Esophagus squamous epithelium (tissue), 5 donors: Measurements from ENCODE around the gene DDX23. TPM values are rescaled to one million over a fixed set of nuclear protein-coding genes. Genes with fewer than 3 reads are reported as not detected.

Experiments
- DNase-seq: peaks from one replicate; lab custom pipeline; 2025; lab: John Stamatoyannopoulos, UW
- H3K27ac ChIP-seq, 4 donors: fragments of 200-600 bp; sonication (generic); one replicate each; pipeline ENCODE4 v1.5.1; 2016 to 2019; ENCODE audit warnings: mild to moderate bottlenecking in 1 of 4
- H3K27me3 ChIP-seq, 4 donors: fragments of 200-600 bp; sonication (generic); 1 replicate in 3 of 4; 2 replicates in 1 of 4; pipeline versions ENCODE4 v1.5.1 to v1.6.0; 2017 to 2021; ENCODE audit warnings: antibody characterized with exemption in 1 of 4
- H3K36me3 ChIP-seq, 3 donors: fragments of 200-600 bp; sonication (generic); one replicate each; pipeline ENCODE4 v1.5.1; 2016 to 2019
- H3K4me1 ChIP-seq, 3 donors: fragments of 200-600 bp; sonication (generic); one replicate each; pipeline ENCODE4 v1.5.1; 2017 to 2019
- H3K4me3 ChIP-seq, 4 donors: fragments of 200-600 bp; sonication (generic); 1 replicate in 3 of 4; 2 replicates in 1 of 4; pipeline ENCODE4 v1.5.1; 2016 to 2019; ENCODE audit warnings: mild to moderate bottlenecking in 2 of 4, moderate library complexity in 1 of 4
- H3K9me3 ChIP-seq, 3 donors: fragments of 200-600 bp; sonication (generic); one replicate each; pipeline ENCODE4 v1.5.1; 2016 to 2019
- POLR2A ChIP-seq, 4 donors: fragments of 450-650 bp; IDR thresholded peaks; one replicate each; pipeline ENCODE4 v1.6.1; 2017; ENCODE audit warnings: antibody characterized with exemption in 4 of 4, mild to moderate bottlenecking in 4 of 4, moderate library complexity in 3 of 4
- WGBS, 2 donors: methylation state at CpG; one replicate each; pipeline ENCODE4 v1.1.5; 2018; 5-methylcytosine and 5-hydroxymethylcytosine counted together
- intact Hi-C: fragments of 100-400 bp; cut with DNase I; formaldehyde crosslinking; loops from one replicate; pipeline ENCODE4 v1.15.0; 2022
- total RNA-seq, 4 donors: library from RNA; depleted of rRNA; stranded (reverse); fragments of >200 nt; gene quantifications; one replicate each; pipeline ENCODE4 v1.1.0, GENCODE V29; 2016
- TF ChIP-seq, protein P1 (sequence below), 6 experiments: fragments of 450-650 bp in 4 of 6; fragments of 200-600 bp in 2 of 6; sonication (generic) in 2 of 6; IDR thresholded peaks; one replicate each; pipeline ENCODE4 v1.5.1; 2016 to 2019; ENCODE audit warnings: antibody characterized with exemption in 6 of 6, mild to moderate bottlenecking in 4 of 6, moderate library complexity in 4 of 6
- donor health status: DM: yes; HTN: yes; CAD: no.

The DDX23 gene
- total RNA-seq, 4 donors from 2014 or later, result 46.0 to 71.5 (median 56.7) TPM

DNA sequence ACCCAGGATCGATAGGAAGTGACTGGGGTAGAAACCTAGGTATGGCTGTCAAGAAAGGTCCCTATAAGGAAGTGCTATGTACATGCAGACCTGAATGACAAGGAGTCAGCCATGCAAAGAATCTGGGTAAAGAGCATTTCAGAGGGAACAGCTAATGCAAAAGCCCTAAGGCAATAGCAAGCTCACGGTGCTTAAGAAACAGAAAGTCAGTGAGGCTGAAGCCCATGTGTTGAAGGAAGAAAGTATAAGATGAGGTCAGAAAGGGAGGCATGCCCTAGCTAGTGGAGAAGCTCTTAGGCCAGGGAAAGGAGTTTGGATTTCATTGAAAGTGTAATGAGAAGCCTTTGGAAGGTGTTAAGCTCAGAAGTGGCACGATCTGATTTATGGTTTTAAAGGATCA is 57.1 kb downstream of the DDX23 start:
- WGBS, 2 donors, result 36 to 42% methylated on average over 3 of the region's 3 CpGs
- H3K4me1 ChIP-seq, result peaks cover 8 to 24% (median 9%) of the 10 kb centered on the region in 3 donors
- no peak for DNase-seq
- TF ChIP-seq POLR2A (IDR thresholded peaks at IDR 0.05), result no peak
- TF ChIP-seq, protein P1, sequence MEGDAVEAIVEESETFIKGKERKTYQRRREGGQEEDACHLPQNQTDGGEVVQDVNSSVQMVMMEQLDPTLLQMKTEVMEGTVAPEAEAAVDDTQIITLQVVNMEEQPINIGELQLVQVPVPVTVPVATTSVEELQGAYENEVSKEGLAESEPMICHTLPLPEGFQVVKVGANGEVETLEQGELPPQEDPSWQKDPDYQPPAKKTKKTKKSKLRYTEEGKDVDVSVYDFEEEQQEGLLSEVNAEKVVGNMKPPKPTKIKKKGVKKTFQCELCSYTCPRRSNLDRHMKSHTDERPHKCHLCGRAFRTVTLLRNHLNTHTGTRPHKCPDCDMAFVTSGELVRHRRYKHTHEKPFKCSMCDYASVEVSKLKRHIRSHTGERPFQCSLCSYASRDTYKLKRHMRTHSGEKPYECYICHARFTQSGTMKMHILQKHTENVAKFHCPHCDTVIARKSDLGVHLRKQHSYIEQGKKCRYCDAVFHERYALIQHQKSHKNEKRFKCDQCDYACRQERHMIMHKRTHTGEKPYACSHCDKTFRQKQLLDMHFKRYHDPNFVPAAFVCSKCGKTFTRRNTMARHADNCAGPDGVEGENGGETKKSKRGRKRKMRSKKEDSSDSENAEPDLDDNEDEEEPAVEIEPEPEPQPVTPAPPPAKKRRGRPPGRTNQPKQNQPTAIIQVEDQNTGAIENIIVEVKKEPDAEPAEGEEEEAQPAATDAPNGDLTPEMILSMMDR (IDR thresholded peaks at IDR 0.05), result no peak
- H3K36me3 ChIP-seq, result no peaks in the 10 kb centered on the region
- no peaks in the 10 kb centered on the region for H3K9me3 ChIP-seq
- H3K27me3 ChIP-seq, result peaks cover 0 to 8% (median 0%) of the 10 kb centered on the region in 4 donors
- no peak overlapping the region for H3K4me3 ChIP-seq
- H3K27ac ChIP-seq, result peak overlapping the region; percentile 42 to 67 (median 55)
- intact Hi-C loops, result loop anchor here (5.0 kb wide), 1 partner anchor 43 kb away; no protein-coding TSS in a partner anchor

DNA sequence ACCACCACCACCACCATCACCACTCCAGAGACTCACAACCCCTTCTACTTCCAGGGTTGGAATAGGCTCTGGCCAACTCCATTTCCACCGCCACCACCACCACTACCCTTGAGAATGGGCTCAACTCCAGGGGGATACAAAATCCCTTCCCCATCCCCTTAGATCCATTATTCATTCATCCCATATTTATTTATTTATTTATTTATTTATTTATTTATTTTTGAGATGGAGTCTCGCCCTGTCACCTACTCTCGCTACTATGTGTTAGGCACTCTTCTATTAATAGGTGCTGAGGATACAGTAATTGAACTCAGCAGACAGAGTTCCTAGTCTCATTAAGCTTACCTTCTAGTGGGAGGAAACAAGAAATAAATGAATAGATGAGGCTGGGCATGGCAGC is 58.3 kb downstream of the DDX23 start:
- no peaks in the 10 kb centered on the region for H3K9me3 ChIP-seq
- peaks cover 11 to 33% (median 13%) of the 10 kb centered on the region in 3 donors for H3K4me1 ChIP-seq
- intact Hi-C loops, result no loop called here
- no peak overlapping the region for H3K4me3 ChIP-seq
- WGBS, 2 donors, result 87 to 96% methylated on average over 3 of the region's 3 CpGs
- no peaks in the 10 kb centered on the region for H3K36me3 ChIP-seq
- no peaks in the 10 kb centered on the region for H3K27me3 ChIP-seq
- H3K27ac ChIP-seq, result no peak overlapping the region
- no peak for DNase-seq
- TF ChIP-seq, protein P1 (IDR thresholded peaks at IDR 0.05), result no peak
- TF ChIP-seq POLR2A (IDR thresholded peaks at IDR 0.05), result no peak

DNA sequence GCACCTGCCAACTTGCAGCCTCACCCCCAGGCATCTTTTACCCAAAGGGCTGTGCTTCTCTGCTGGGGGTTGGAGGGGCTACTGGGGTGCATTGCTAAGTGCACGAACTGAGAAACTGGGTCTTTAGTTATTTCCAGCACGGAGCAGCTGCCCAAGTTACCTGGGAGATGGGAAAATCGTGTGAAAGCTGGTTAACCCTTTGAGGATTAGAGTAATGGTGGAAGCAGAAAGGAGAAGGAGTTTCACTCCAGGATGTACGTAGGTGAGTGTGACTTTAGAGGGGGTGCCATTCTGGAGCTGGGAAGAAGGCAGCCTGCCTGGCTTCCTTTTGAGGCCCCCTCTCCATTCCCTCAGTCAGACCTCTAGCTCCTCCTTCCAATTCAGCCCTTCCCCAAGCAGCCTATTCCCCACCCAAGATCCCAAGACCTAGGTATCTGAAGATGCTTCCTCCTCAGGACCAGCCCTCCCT is 62.1 kb downstream of the DDX23 start:
- Histone ChIP-seq H3K36me3 (no peaks in the 10 kb centered on the region), H3K4me1 (peaks cover 17 to 51% (median 21%) of the 10 kb centered on the region in 3 donors), H3K27ac (peak overlapping the region; percentile 90 to 92 (median 91)), H3K4me3 (peak overlapping the region; percentile 79 to 92 (median 87)), H3K9me3 (no peaks in the 10 kb centered on the region), H3K27me3 (no peaks in the 10 kb centered on the region)
- intact Hi-C loops, result no loop called here
- DNase-seq, result no peak
- WGBS, 2 donors, result 20 to 24% methylated on average over 4 of the region's 4 CpGs
- no peak for TF ChIP-seq POLR2A (IDR thresholded peaks at IDR 0.05)
- TF ChIP-seq, protein P1 (IDR thresholded peaks at IDR 0.05), result no peak

DNA sequence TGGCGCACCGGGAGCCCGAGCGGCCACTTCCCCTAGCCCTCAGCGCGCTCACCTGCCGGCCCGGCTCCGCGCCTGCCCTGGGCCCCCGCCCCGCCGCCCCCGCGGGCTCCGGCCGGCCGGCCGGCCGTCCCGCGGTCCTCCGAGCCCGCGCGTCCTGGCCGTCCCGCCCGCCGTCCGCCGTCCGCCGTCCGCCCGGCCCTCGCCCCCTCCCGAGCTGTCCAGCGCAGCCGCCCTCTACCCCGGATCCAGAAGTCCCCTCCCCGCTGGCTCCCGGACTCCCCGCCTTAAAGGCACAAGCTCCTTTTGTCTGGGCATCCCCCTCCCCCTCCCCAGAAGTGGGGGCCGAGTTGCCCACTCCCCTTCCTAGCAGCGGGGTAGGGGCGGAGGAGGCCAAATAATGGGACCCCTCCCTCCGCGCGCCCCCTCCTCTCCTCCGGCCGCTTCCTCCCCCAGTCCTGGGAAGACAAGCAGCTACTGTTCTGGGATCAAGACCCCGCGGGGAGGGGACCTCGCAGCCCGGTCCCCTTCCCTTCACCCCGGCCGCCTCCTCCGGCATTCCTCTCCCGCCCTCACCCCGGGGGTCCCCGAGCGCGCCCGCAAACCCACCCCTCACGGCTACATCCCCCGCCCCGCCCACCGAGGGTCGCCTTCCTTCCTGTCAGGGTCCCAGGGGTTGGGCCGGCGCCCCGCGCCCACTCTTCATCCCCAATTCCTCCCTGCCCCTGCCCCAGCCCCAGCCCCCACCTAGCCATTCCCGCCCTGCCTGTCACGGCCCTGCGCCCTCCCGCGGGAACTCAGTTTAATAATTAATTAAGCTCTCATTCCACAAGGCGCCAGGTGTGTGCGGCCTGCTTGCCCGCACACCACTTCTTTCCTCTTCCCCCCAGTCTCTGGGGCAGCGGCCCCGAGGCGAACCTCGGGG is 62.8 kb downstream of the DDX23 start, which contains the start of gene ADCY6:
TSS of gene ADCY6 (minus strand) at position 236 of the 922 bp plus-strand sequence. CDS start 5,655 bp downstream, outside the sequence.
- Histone ChIP-seq H3K27me3 (no peaks in the 10 kb centered on the region), H3K9me3 (no peaks in the 10 kb centered on the region), H3K36me3 (no peaks in the 10 kb centered on the region), H3K27ac (peak within 1 kb of the TSS; percentile 90 to 92 (median 91)), H3K4me3 (peak within 1 kb of the TSS; percentile 79 to 92 (median 87)), H3K4me1 (peaks cover 17 to 46% (median 21%) of the 10 kb centered on the region in 3 donors)
- 0% methylated on average over 6 to 8 of the region's 86 CpGs for WGBS, 2 donors
- intact Hi-C loops, result no loop called here
- TF ChIP-seq POLR2A (IDR thresholded peaks at IDR 0.05), result peak in 1 of 4 donors; percentile 18
- TF ChIP-seq, protein P1 (IDR thresholded peaks at IDR 0.05), result no peak
- no peak for DNase-seq

DNA sequence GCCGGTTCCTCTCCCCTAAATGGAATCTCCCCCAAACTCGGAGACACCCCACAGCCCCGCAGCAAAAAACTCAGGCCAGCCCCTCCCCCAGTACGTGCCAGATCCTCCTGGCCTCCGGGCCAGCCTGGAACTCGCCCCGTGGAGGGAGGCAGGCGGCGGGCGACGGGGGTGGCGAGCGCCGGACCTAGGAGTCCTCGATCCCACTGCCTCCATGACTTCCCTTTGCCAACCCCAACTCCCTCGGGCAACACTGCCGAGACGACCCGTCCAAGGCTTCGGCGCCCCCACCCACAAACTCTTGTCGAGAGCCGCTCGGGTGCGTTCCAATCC is 63.5 kb downstream of the DDX23 start:
- H3K27ac ChIP-seq, result peak overlapping the region; percentile 90 to 92 (median 91)
- no peaks in the 10 kb centered on the region for H3K9me3 ChIP-seq
- no peak for TF ChIP-seq POLR2A (IDR thresholded peaks at IDR 0.05)
- TF ChIP-seq, protein P1 (IDR thresholded peaks at IDR 0.05), result no peak
- intact Hi-C loops, result no loop called here
- peak overlapping the region; percentile 79 to 92 (median 87) for H3K4me3 ChIP-seq
- no peaks in the 10 kb centered on the region for H3K36me3 ChIP-seq
- no peak for DNase-seq
- H3K4me1 ChIP-seq, result peaks cover 17 to 46% (median 21%) of the 10 kb centered on the region in 3 donors
- WGBS, 2 donors, result 2% methylated on average over 16 of the region's 25 CpGs; no CpG with 5 or more reads in 1 of the 2 donors
- no peaks in the 10 kb centered on the region for H3K27me3 ChIP-seq
